ENCODE measurements around the gene IQUB.
"Not testable (repeated sequence)": the region's sequence is repeated elsewhere in the genome, so short reads cannot be mapped to it uniquely, and the experiment has no call there.

The IQUB gene

DNA sequence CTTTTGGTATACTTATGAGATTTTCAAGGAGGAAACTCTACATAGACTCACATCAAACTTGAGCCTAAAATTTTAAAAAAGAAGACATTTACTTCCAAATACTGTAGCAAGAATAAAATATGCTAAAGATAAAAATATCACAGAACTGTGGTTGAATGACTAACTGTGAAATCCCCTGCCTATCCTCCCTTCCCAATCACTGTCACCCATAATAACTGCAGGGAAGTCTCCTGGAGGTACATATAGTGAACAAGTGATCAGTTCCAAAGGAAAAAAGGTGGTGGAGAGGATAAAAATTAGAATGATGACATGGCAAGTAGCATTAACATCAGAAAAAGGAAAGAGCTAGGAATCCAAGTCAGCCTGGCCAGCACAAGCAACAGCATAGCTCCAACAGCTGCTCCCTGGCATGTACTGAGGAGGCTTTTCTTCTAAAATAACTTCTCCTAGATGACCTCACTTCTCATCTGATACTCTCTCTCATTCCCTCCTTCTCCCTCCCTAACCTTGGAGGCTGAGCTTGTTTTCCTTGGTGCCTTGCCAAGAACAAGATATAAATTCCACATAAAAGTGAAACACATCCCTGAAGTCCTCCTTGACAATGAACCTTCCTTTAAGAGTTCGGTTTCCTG is 124.0 kb downstream of the IQUB start:
- TF ChIP-seq, protein P1, sequence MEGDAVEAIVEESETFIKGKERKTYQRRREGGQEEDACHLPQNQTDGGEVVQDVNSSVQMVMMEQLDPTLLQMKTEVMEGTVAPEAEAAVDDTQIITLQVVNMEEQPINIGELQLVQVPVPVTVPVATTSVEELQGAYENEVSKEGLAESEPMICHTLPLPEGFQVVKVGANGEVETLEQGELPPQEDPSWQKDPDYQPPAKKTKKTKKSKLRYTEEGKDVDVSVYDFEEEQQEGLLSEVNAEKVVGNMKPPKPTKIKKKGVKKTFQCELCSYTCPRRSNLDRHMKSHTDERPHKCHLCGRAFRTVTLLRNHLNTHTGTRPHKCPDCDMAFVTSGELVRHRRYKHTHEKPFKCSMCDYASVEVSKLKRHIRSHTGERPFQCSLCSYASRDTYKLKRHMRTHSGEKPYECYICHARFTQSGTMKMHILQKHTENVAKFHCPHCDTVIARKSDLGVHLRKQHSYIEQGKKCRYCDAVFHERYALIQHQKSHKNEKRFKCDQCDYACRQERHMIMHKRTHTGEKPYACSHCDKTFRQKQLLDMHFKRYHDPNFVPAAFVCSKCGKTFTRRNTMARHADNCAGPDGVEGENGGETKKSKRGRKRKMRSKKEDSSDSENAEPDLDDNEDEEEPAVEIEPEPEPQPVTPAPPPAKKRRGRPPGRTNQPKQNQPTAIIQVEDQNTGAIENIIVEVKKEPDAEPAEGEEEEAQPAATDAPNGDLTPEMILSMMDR (IDR thresholded peaks at IDR 0.05; ENCODE audit: insufficient read depth, missing control alignments), result no peak

DNA sequence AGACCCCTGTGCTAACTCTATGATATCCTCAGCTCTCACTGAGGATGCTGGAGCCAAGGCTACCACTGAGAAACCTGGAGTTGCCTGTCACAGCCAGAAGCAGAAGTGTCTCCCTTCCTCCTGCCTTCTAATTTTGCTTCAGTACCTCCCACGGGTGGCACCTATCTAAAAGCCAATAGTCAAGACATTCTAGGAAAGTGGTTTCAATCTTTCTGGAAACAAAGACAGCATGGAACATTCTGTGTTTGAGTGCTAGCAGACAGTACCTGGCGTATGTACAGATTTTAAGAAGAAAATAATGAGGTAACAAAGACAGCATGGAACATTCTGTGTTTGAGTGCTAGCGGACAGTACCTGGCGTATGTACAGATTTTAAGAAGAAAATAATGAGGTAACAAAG is 126.4 kb downstream of the IQUB start:
- FAIRE-seq; DNase-seq (ENCODE audit: insufficient read length, low spot score): not testable (repeated sequence)

More for the DNA sequence above, 124.0 kb downstream of the IQUB start:
- FAIRE-seq (no peak), DNase-seq (ENCODE audit: insufficient read length, low spot score) (no peak)
